Ascending aorta (tissue), 2 donors: ENCODE results near the gene DCUN1D1. TPM values are rescaled to one million over a fixed set of nuclear protein-coding genes. Genes with fewer than 3 reads are reported as not detected.

Experiments used
- DNase-seq, 2 donors: peaks; one replicate each; pipeline ENCODE4 v3.0.0-alpha.2; 2019; ENCODE audit warnings: low spot score in 2 of 2
- H3K27ac ChIP-seq, 2 donors: fragments of 200-600 bp; sonication (generic); one replicate each; pipeline ENCODE4 v1.5.1; 2016 to 2017; ENCODE audit warnings: mild to moderate bottlenecking in 1 of 2
- H3K27me3 ChIP-seq: fragments of 200-600 bp; sonication (generic); one replicate; pipeline ENCODE4 v1.5.1; 2017
- H3K36me3 ChIP-seq, 2 donors: fragments of 200-600 bp; sonication (generic); one replicate each; pipeline ENCODE4 v1.5.1; 2016
- H3K4me1 ChIP-seq, 2 donors: fragments of 200-600 bp; sonication (generic); one replicate each; pipeline ENCODE4 v1.5.1; 2016 to 2017; ENCODE audit warnings: mild to moderate bottlenecking in 1 of 2
- H3K4me3 ChIP-seq, 2 donors: fragments of 200-600 bp; sonication (generic); one replicate each; pipeline ENCODE4 v1.5.1; 2016 to 2017; ENCODE audit warnings: mild to moderate bottlenecking in 1 of 2
- H3K9me3 ChIP-seq, 2 donors: fragments of 200-600 bp; sonication (generic); one replicate each; pipeline ENCODE4 v1.5.1; 2016
- intact Hi-C: fragments of 100-400 bp; cut with DNase I; formaldehyde crosslinking; loops from one replicate; pipeline ENCODE4 v1.15.1; 2023
- total RNA-seq: library from RNA; depleted of rRNA; stranded (reverse); fragments of >200 nt; gene quantifications from one replicate; pipeline ENCODE4 v1.1.0, GENCODE V29; 2016
- TF ChIP-seq, protein P1 (sequence below), 3 experiments: fragments of 200-600 bp in 2 of 3; fragments of 450-650 bp in 1 of 3; sonication (generic) in 2 of 3; IDR thresholded peaks; one replicate each; pipeline ENCODE4 v1.5.1; 2016 to 2019; ENCODE audit warnings: antibody characterized with exemption in 3 of 3, mild to moderate bottlenecking in 1 of 3, moderate library complexity in 1 of 3

The DCUN1D1 gene
- total RNA-seq, 1 donor from 2014 or later = 8.4 TPM

DNA sequence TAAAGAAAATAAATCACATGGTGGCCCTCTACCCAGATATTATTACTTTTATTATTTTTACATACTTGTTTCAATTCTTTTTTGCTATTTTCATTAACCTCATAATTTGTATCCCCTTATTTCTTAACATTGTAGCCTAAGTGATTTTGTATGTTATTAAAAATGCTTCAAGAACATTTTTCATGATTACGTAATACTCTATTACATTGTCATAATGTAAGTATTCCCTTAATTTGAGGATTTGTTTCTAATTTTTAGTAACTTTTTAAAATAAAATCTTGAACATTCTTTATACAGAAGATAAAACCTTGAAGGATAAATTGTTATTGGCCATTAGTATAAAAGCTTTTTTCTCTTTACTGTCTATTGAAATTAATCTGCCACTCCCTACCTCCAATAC lies 89.0 kb downstream of the DCUN1D1 start:
- no peak overlapping the region for H3K4me3 ChIP-seq
- DNase-seq = no peak
- H3K4me1 ChIP-seq = no peaks in the 10 kb centered on the region
- no peaks in the 10 kb centered on the region for H3K27me3 ChIP-seq
- H3K36me3 ChIP-seq = peaks cover 9 to 22% of the 10 kb centered on the region in 2 donors
- TF ChIP-seq, protein P1, sequence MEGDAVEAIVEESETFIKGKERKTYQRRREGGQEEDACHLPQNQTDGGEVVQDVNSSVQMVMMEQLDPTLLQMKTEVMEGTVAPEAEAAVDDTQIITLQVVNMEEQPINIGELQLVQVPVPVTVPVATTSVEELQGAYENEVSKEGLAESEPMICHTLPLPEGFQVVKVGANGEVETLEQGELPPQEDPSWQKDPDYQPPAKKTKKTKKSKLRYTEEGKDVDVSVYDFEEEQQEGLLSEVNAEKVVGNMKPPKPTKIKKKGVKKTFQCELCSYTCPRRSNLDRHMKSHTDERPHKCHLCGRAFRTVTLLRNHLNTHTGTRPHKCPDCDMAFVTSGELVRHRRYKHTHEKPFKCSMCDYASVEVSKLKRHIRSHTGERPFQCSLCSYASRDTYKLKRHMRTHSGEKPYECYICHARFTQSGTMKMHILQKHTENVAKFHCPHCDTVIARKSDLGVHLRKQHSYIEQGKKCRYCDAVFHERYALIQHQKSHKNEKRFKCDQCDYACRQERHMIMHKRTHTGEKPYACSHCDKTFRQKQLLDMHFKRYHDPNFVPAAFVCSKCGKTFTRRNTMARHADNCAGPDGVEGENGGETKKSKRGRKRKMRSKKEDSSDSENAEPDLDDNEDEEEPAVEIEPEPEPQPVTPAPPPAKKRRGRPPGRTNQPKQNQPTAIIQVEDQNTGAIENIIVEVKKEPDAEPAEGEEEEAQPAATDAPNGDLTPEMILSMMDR (IDR thresholded peaks at IDR 0.05) = no peak
- H3K9me3 ChIP-seq = no peaks in the 10 kb centered on the region
- intact Hi-C loops = no loop called here
- no peak overlapping the region for H3K27ac ChIP-seq

DNA sequence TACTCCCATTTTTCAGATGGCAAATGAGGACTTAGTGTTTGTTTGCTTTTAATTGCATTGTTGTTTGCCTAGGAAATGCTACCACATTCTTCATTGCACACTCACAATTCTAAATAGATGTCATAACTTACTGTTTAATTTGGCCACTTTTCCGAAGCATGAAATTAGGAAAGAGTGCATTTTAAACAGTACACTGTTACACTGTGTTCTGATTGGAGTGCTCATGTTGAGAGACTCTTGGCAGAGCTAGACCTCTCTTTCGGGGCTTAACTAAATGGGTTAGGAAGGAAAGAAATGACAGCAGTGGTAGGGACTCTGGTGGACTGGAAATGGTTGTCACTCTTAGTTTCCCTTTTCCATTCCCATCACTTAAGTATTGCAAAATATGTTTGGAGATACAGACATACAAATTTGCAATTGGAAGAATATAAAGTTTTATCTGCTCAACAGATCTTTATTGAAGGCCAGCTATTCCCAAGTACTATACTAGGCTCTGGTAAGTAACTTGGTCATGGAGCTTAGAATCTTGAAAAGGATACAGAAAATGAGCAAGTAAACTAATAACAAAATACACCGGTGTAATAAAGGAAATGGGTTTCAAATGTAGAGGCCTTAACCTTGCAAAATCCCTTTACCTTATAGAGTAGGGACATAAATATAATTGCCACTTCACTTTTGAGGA lies 90.2 kb downstream of the DCUN1D1 start:
- intact Hi-C loops = no loop called here
- Histone ChIP-seq H3K4me1 (no peaks in the 10 kb centered on the region), H3K27ac (no peak overlapping the region), H3K4me3 (no peak overlapping the region), H3K27me3 (no peaks in the 10 kb centered on the region), H3K36me3 (peaks cover 9 to 22% of the 10 kb centered on the region in 2 donors), H3K9me3 (no peaks in the 10 kb centered on the region)
- TF ChIP-seq, protein P1 (IDR thresholded peaks at IDR 0.05) = no peak
- DNase-seq = no peak

Other genes starting within 250 kb of the DCUN1D1 start
- 117 TPM for gene ATP11B, start 187.0 kb downstream of the DCUN1D1 start, total RNA-seq
- gene MCCC1, start 119.0 kb upstream of the DCUN1D1 start, total RNA-seq = 10.3 TPM
- gene LAMP3, start 182.2 kb upstream of the DCUN1D1 start, total RNA-seq = not detected